HepG2 (cell line): ENCODE results near the gene TBC1D16. TPM values are rescaled to one million over a fixed set of nuclear protein-coding genes. Genes with fewer than 3 reads are reported as not detected.
A peak's percentile ranks its signal among the peaks of the same experiment; 100 is the strongest.

Source experiments
- ATF2 ChIP-seq: sonication (generic); formaldehyde crosslinking; IDR thresholded peaks from 2 replicates; pipeline ENCODE4 v1.4.0; 2020; ENCODE audit warnings: missing genetic modification reagents
- BRD4 ChIP-seq: sonication (generic); formaldehyde crosslinking; IDR thresholded peaks from 2 replicates; pipeline ENCODE4 v1.4.0; 2020; ENCODE audit warnings: missing genetic modification reagents
- E2F5 ChIP-seq: sonication (generic); formaldehyde crosslinking; conservative IDR thresholded peaks from 2 replicates; pipeline ENCODE4 v1.4.0; 2020; ENCODE audit warnings: missing genetic modification reagents
- HMGXB3 ChIP-seq: sonication (generic); formaldehyde crosslinking; IDR thresholded peaks from 2 replicates; pipeline ENCODE4 v1.4.0; 2020; ENCODE audit warnings: missing genetic modification reagents, borderline replicate concordance
- LRRFIP1 ChIP-seq: sonication (generic); formaldehyde crosslinking; conservative IDR thresholded peaks from 2 replicates; pipeline ENCODE4 v1.4.0; 2020; ENCODE audit warnings: missing genetic modification reagents
- RCOR2 ChIP-seq: IDR thresholded peaks from 2 replicates; pipeline ENCODE4 v1.6.1; 2016; ENCODE audit warnings: missing biosample characterization, missing genetic modification reagents
- SNAPC2 ChIP-seq: sonication (generic); formaldehyde crosslinking; IDR thresholded peaks from 2 replicates; pipeline ENCODE4 v1.8.1; 2022; ENCODE audit warnings: mild to moderate bottlenecking, missing genetic modification reagents
- TRIM24 ChIP-seq: sonication (generic); formaldehyde crosslinking; IDR thresholded peaks from 2 replicates; pipeline ENCODE4 v1.8.0; 2022; ENCODE audit warnings: mild to moderate bottlenecking, missing genetic modification reagents
- ZKSCAN1 ChIP-seq: fragments of 150-350 bp; IDR thresholded peaks from 2 replicates; pipeline ENCODE4 v1.6.1; 2014; ENCODE audit warnings: low read length
- ZKSCAN8 ChIP-seq: IDR thresholded peaks from 2 replicates; pipeline ENCODE4 v1.6.1; 2016; ENCODE audit warnings: borderline replicate concordance, missing genetic modification reagents, missing compliant biosample characterization
- ZNF18 ChIP-seq: sonication (generic); formaldehyde crosslinking; IDR thresholded peaks from 2 replicates; pipeline ENCODE4 v1.8.0; 2022; ENCODE audit warnings: mild to moderate bottlenecking, missing genetic modification reagents; ENCODE audit not compliant: insufficient replicate concordance
- ZNF207 ChIP-seq: fragments of 450-650 bp; IDR thresholded peaks from 2 replicates; pipeline ENCODE4 v1.6.1; 2016; ENCODE audit warnings: antibody characterized with exemption, borderline replicate concordance
- ZNF292 ChIP-seq: sonication (generic); formaldehyde crosslinking; IDR thresholded peaks from 2 replicates; pipeline ENCODE4 v1.8.1; 2022; ENCODE audit warnings: mild to moderate bottlenecking, low read depth, missing genetic modification reagents, borderline replicate concordance
- ZNF576 ChIP-seq: sonication (generic); formaldehyde crosslinking; IDR thresholded peaks from 2 replicates; pipeline ENCODE4 v1.4.0; 2020; ENCODE audit warnings: mild to moderate bottlenecking, missing genetic modification reagents
- ZNF589 ChIP-seq: sonication (generic); formaldehyde crosslinking; conservative IDR thresholded peaks from 2 replicates; pipeline ENCODE4 v1.8.0; 2022; ENCODE audit warnings: mild to moderate bottlenecking, moderate library complexity, missing genetic modification reagents
- ZNF614 ChIP-seq: IDR thresholded peaks from 2 replicates; pipeline ENCODE4 v1.6.1; 2018; ENCODE audit warnings: missing biosample characterization, missing genetic modification reagents, inconsistent platforms, borderline replicate concordance
- ZSCAN12 ChIP-seq: sonication (generic); formaldehyde crosslinking; IDR thresholded peaks from 2 replicates; pipeline ENCODE4 v1.9.0; 2021; ENCODE audit warnings: mild to moderate bottlenecking, missing genetic modification reagents
- ZSCAN22 ChIP-seq: sonication (generic); formaldehyde crosslinking; IDR thresholded peaks from 2 replicates; pipeline ENCODE4 v1.4.0; 2020; ENCODE audit warnings: mild to moderate bottlenecking, missing genetic modification reagents
- polyA plus RNA-seq, 8 experiments: library from polyadenylated mRNA; depleted of rRNA in 3 of 8; stranded (reverse) in 7 of 8; unstranded in 1 of 8; fragments of >200 nt; fragmentation: Illumina TruSeq in 4 of 8; extraction: Trizol in 4 of 8; gene quantifications; 2 replicates each; pipeline versions ENCODE4 v1.2.1 to v1.2.3, GENCODE V29; 2011 to 2016; ENCODE audit warnings: low read depth in 4 of 8, missing spikeins in 1 of 8, mixed read lengths in 1 of 8; ENCODE audit not compliant: insufficient read depth in 1 of 8
- total RNA-seq, 5 experiments: library from RNA; depleted of rRNA; stranded (reverse); fragments of >200 nt; fragmentation: Illumina TruSeq; extraction: Trizol; gene quantifications; 2 replicates each; pipeline ENCODE4 v1.2.3, GENCODE V29; 2016; ENCODE audit warnings: low read depth in 1 of 5

TBC1D16 gene
- total and polyA plus RNA-seq, 2 of the 13 experiments (the other 11 are each of a cell fraction or from before 2014, with no cell fraction given), result 14.9 to 24.9 TPM

GRCh38 chr17:80018917-80019651, 16.6 kb downstream of the TBC1D16 start (continued):
- TF ChIP-seq ZNF18 (CRISPR knock-in tag), result no peak
- TF ChIP-seq ZNF614 (CRISPR knock-in tag), result 0 out of 2 replicates have a peak, but pooled peaks have one; percentile 7
- no peak for TF ChIP-seq SNAPC2 (CRISPR knock-in tag)
- TF ChIP-seq ZKSCAN1, result no peak
- TF ChIP-seq ZSCAN22 (CRISPR knock-in tag), result no peak
- no peak for TF ChIP-seq ZNF207
- TF ChIP-seq ZKSCAN8, result no peak; the same call in 1 of the 2 replicates
- TF ChIP-seq RCOR2, result peak; percentile 12; the same call in 1 of the 2 replicates
- no peak for TF ChIP-seq BRD4 (CRISPR knock-in tag)
- no peak for TF ChIP-seq LRRFIP1 (CRISPR knock-in tag)
- no peak for TF ChIP-seq ZSCAN12 (CRISPR knock-in tag)
- no peak for TF ChIP-seq TRIM24 (CRISPR knock-in tag)
- TF ChIP-seq ZNF292, result no peak; the same call in 1 of the 2 replicates
- TF ChIP-seq E2F5 (CRISPR knock-in tag), result no peak; the same call in 1 of the 2 replicates
- TF ChIP-seq ZNF576 (CRISPR knock-in tag), result no peak
- TF ChIP-seq ATF2 (CRISPR knock-in tag), result no peak
- no peak for TF ChIP-seq ZNF589 (CRISPR knock-in tag)
- no peak; the same call in 1 of the 2 replicates for TF ChIP-seq HMGXB3 (CRISPR knock-in tag)
